NCI-H2196 (cell line): ENCODE measurements around the gene GRIK2.

ENCODE experiments used
- DNase-seq: peaks from one replicate; lab custom pipeline; 2025; ENCODE audit not compliant: unreplicated experiment; lab: John Stamatoyannopoulos, UW

Gene GRIK2

GRCh38 chr6:101853231-101854085 is 459.9 kb downstream of the GRIK2 start:
- DNase-seq = no peak

- DNase-seq = no peak
Measured at GRCh38 chr6:101876431-101876830, 482.9 kb downstream of the GRIK2 start.

- DNase-seq = no peak
Measured at GRCh38 chr6:101878554-101879276, 485.2 kb downstream of the GRIK2 start.

GRCh38 chr6:101879782-101880181 is 486.3 kb downstream of the GRIK2 start:
- no peak for DNase-seq

- no peak for DNase-seq
Measured at GRCh38 chr6:101883505-101883904, 490.0 kb downstream of the GRIK2 start.

GRCh38 chr6:101887532-101887931 is 494.0 kb downstream of the GRIK2 start:
- DNase-seq = no peak

- no peak for DNase-seq
Measured at GRCh38 chr6:101907356-101908217, 514.1 kb downstream of the GRIK2 start.

- DNase-seq = no peak
Measured at GRCh38 chr6:101909366-101909765, 515.9 kb downstream of the GRIK2 start.

- no peak for DNase-seq
Measured at GRCh38 chr6:101912311-101912710, 518.8 kb downstream of the GRIK2 start.

- no peak for DNase-seq
Measured at GRCh38 chr6:101918471-101918870, 525.0 kb downstream of the GRIK2 start.

GRCh38 chr6:101921829-101922450 is 528.4 kb downstream of the GRIK2 start:
- DNase-seq = no peak

- DNase-seq = no peak
Measured at GRCh38 chr6:101926149-101926925, 532.8 kb downstream of the GRIK2 start.

GRCh38 chr6:101931766-101932165 is 538.3 kb downstream of the GRIK2 start:
- DNase-seq = no peak

GRCh38 chr6:101932704-101933103 is 539.2 kb downstream of the GRIK2 start:
- DNase-seq = no peak

GRCh38 chr6:101935732-101936131 is 542.2 kb downstream of the GRIK2 start:
- no peak for DNase-seq

GRCh38 chr6:101936516-101936915 is 543.0 kb downstream of the GRIK2 start:
- DNase-seq = no peak

- no peak for DNase-seq
Measured at GRCh38 chr6:101937108-101937507, 543.6 kb downstream of the GRIK2 start.

GRCh38 chr6:101940391-101940790 is 546.9 kb downstream of the GRIK2 start:
- DNase-seq = no peak

GRCh38 chr6:101956961-101957360 is 563.5 kb downstream of the GRIK2 start:
- no peak for DNase-seq

- no peak for DNase-seq
Measured at GRCh38 chr6:101961357-101961756, 567.8 kb downstream of the GRIK2 start.
